Adrenal gland (tissue), 5 donors: Measurements from ENCODE around the gene HARS2.

Experiments used
- POLR2A ChIP-seq, 2 donors: fragments of 450-650 bp; IDR thresholded peaks; one replicate each; pipeline ENCODE4 v1.6.1; 2017; ENCODE audit warnings: antibody characterized with exemption in 2 of 2, mild to moderate bottlenecking in 2 of 2, moderate library complexity in 1 of 2
- TF ChIP-seq, protein P1 (sequence below), 6 experiments: fragments of 450-650 bp in 4 of 6; fragments of 200-600 bp in 2 of 6; sonication (generic) in 1 of 6; IDR thresholded peaks; 1 replicate in 5 of 6; 2 replicates in 1 of 6; pipeline versions ENCODE4 v1.5.1 to v1.8.0; 2016 to 2021; ENCODE audit warnings: antibody characterized with exemption in 6 of 6, mild to moderate bottlenecking in 2 of 6, moderate library complexity in 1 of 6
- donor health status: DM: no; HTN: no; CAD: no.

DNA sequence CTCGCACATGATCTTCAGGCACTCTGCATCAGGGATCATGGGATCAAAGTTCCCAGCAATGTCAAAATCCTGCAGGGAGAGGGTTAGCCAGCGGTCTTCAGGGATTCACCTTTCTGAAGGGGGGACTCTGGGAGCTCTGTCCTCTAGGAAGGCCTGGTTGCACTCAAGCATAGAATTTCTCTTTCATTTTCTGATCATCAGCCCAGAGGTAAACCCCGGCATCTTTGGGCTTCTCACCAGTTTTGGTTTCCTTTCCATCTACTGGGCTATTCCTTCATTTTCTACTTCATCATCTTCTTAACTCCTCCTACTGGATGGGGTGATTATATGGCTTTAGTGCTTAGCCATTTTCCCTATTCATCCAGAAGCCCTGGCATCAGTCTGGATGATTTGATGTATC, 13.3 kb upstream of the HARS2 start:
- TF ChIP-seq POLR2A (IDR thresholded peaks at IDR 0.05) = no peak
- TF ChIP-seq, protein P1, sequence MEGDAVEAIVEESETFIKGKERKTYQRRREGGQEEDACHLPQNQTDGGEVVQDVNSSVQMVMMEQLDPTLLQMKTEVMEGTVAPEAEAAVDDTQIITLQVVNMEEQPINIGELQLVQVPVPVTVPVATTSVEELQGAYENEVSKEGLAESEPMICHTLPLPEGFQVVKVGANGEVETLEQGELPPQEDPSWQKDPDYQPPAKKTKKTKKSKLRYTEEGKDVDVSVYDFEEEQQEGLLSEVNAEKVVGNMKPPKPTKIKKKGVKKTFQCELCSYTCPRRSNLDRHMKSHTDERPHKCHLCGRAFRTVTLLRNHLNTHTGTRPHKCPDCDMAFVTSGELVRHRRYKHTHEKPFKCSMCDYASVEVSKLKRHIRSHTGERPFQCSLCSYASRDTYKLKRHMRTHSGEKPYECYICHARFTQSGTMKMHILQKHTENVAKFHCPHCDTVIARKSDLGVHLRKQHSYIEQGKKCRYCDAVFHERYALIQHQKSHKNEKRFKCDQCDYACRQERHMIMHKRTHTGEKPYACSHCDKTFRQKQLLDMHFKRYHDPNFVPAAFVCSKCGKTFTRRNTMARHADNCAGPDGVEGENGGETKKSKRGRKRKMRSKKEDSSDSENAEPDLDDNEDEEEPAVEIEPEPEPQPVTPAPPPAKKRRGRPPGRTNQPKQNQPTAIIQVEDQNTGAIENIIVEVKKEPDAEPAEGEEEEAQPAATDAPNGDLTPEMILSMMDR (IDR thresholded peaks at IDR 0.05) = no peak
